ENCODE data around the gene KRT33A. TPM values are rescaled to one million over a fixed set of nuclear protein-coding genes. Genes with fewer than 3 reads are reported as not detected.

KRT33A gene
- total and polyA plus RNA-seq, 2 of the 8 experiments (the other 6 are each of a cell fraction or from before 2014, with no cell fraction given) = not detected

- CTCF ChIA-PET (ENCODE audit: partially characterized antibody) = interaction anchor here (2.7 to 3.5 kb wide), 2 partner anchors 8 to 14 kb away, joined by 9 to 31 read pairs; no protein-coding TSS in a partner anchor
- Histone ChIP-seq H3K56ac (replicated peaks; ENCODE audit: insufficient read length, low read depth, low read length) (no peak within 1 kb of the TSS), H2AFZ (ENCODE audit: low read length) (no peak within 1 kb of the TSS), H3K9me3 (ENCODE audit: insufficient read depth in 2 of 2, low read depth in 1 of 2, low read length in 1 of 2) (0 out of 4 replicates have a peak, but pooled peaks cover 0 to 5% of the 10 kb centered on the region in 2 experiments), H2BK15ac (ENCODE audit: low read length) (no peak within 1 kb of the TSS), H3K4me1 (replicated peaks in 1 of 4; ENCODE audit: control insufficient read depth in 3 of 4, insufficient read depth in 4 of 4, low read length in 3 of 4) (0 out of 7 replicates have a peak, but pooled peaks cover 0 to 2% (median 0%) of the 10 kb centered on the region in 4 experiments), H3K36me3 (ENCODE audit: control insufficient read depth in 2 of 4, insufficient read depth in 4 of 4, low read length in 3 of 4) (no peaks in the 10 kb centered on the region), H4K20me1 (replicated peaks in 1 of 2; ENCODE audit: control insufficient read depth in 1 of 2, insufficient read depth in 2 of 2, low read length in 2 of 2) (no peaks in the 10 kb centered on the region), H2BK20ac (ENCODE audit: low read length) (no peak within 1 kb of the TSS), H4K91ac (replicated peaks; ENCODE audit: insufficient read length, low read length) (no peak within 1 kb of the TSS), H2BK12ac (ENCODE audit: low read depth, low read length) (no peak within 1 kb of the TSS), H3K79me1 (ENCODE audit: low read depth, low read length) (no peaks in the 10 kb centered on the region), H3K14ac (ENCODE audit: insufficient read length) (no peak within 1 kb of the TSS), H3K4me2 (ENCODE audit: insufficient read depth in 1 of 2, low read depth in 2 of 2, low read length in 2 of 2) (no peak within 1 kb of the TSS), H3K18ac (ENCODE audit: extremely low read depth, low read length) (no peak within 1 kb of the TSS), H3K79me2 (ENCODE audit: control insufficient read depth in 1 of 2, insufficient read depth in 2 of 2, low read length in 2 of 2) (no peaks in the 10 kb centered on the region), H3K23me2 (ENCODE audit: low read depth, low read length) (no peaks in the 10 kb centered on the region), H3K4ac (replicated peaks; ENCODE audit: insufficient read length, low read depth, low read length) (no peak within 1 kb of the TSS), H4K8ac (ENCODE audit: extremely low read depth, insufficient read depth, low read length) (peak within 1 kb of the TSS; percentile 48; the same call in 1 of the 2 replicates), H2BK5ac (ENCODE audit: low read depth, low read length) (no peak within 1 kb of the TSS), H3K4me3 (ENCODE audit: extremely low read depth in 1 of 4, insufficient read depth in 2 of 4, low read depth in 3 of 4, low read length in 4 of 4) (no peak within 1 kb of the TSS), H3K9ac (replicated peaks in 1 of 4; ENCODE audit: extremely low read depth in 1 of 4, low read depth in 3 of 4, low read length in 3 of 4) (no peak within 1 kb of the TSS), H2AK5ac (ENCODE audit: low read depth, low read length) (no peak within 1 kb of the TSS), H3K27ac (ENCODE audit: low read depth, low read length) (no peak within 1 kb of the TSS), H2BK120ac (replicated peaks; ENCODE audit: low read depth, low read length) (no peak within 1 kb of the TSS), H3K23ac (ENCODE audit: insufficient read length) (no peak within 1 kb of the TSS), H4K5ac (ENCODE audit: insufficient read length, low read depth, low read length) (no peak within 1 kb of the TSS), H3K27me3 (replicated peaks in 1 of 4; ENCODE audit: control insufficient read depth in 3 of 4, extremely low read depth in 1 of 4, insufficient read depth in 3 of 4, low read length in 3 of 4) (no peaks in the 10 kb centered on the region)
- FAIRE-seq = no peak
- POLR2A ChIA-PET (ENCODE audit: partially characterized antibody) = no interaction called here
- no peak for DNase-seq (ENCODE audit: low read depth in 1 of 2, low spot score in 2 of 2)
- 90% methylated on average over 24 of the region's 24 CpGs; no CpG with 5 or more reads in 1 of the 2 experiments for WGBS, 2 experiments (ENCODE audit: extremely low coverage in 1 of 2, insufficient coverage in 1 of 2, insufficient read length in 1 of 2, insufficient replicate concordance in 2 of 2, low coverage in 1 of 2, low lambda C conversion rate in 2 of 2, missing lambda C conversion rate in 1 of 2)
- TF ChIP-seq TEAD4 (IDR thresholded peaks at IDR 0.05; ENCODE audit: low read depth, low read length) = no peak
- TF ChIP-seq POU5F1 (IDR thresholded peaks at IDR 0.05; ENCODE audit: low read depth, low read length) = no peak
- TF ChIP-seq FOSL1 (IDR thresholded peaks at IDR 0.05; ENCODE audit: insufficient read depth, low read depth, low read length) = no peak
- no peak for TF ChIP-seq HDAC6 (IDR thresholded peaks at IDR 0.05; ENCODE audit: low read depth, low read length)
- TF ChIP-seq TCF12 (IDR thresholded peaks at IDR 0.05; ENCODE audit: low read depth, low read length) = no peak
- TF ChIP-seq SIN3A (conservative IDR thresholded peaks at IDR 0.05 in 1 of 2, IDR thresholded peaks at IDR 0.05 in 1 of 2; ENCODE audit: low read depth in 1 of 2, low read length in 2 of 2) = no peak
- TF ChIP-seq CHD2 (IDR thresholded peaks at IDR 0.05; ENCODE audit: low read length) = no peak
- TF ChIP-seq, protein P1, sequence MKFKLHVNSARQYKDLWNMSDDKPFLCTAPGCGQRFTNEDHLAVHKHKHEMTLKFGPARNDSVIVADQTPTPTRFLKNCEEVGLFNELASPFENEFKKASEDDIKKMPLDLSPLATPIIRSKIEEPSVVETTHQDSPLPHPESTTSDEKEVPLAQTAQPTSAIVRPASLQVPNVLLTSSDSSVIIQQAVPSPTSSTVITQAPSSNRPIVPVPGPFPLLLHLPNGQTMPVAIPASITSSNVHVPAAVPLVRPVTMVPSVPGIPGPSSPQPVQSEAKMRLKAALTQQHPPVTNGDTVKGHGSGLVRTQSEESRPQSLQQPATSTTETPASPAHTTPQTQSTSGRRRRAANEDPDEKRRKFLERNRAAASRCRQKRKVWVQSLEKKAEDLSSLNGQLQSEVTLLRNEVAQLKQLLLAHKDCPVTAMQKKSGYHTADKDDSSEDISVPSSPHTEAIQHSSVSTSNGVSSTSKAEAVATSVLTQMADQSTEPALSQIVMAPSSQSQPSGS (IDR thresholded peaks at IDR 0.05; ENCODE audit: low read length) = no peak
- TF ChIP-seq CBX8 (IDR thresholded peaks at IDR 0.05; ENCODE audit: borderline replicate concordance, low read depth, low read length) = no peak
- TF ChIP-seq ASH2L (IDR thresholded peaks at IDR 0.05; ENCODE audit: low read length) = no peak
- no peak for TF ChIP-seq SIX5 (IDR thresholded peaks at IDR 0.05; ENCODE audit: low read depth, low read length)
- TF ChIP-seq CHD1 (IDR thresholded peaks at IDR 0.05; ENCODE audit: low read depth, low read length) = no peak
Measured at GRCh38 chr17:41315204-41315794, 35.3 kb downstream of the KRT33A start, which contains the start of gene KRTAP17-1. Gene KRTAP17-1, minus strand, starts transcription at chr17:41315710. Its CDS starts 60 bp downstream, at chr17:41315650.

All from H1 (cell line).